ENCODE data around the gene ADPRHL1. TPM values are rescaled to one million over a fixed set of nuclear protein-coding genes. Genes with fewer than 3 reads are reported as not detected.

The ADPRHL1 gene
- total RNA-seq, 1 experiment from 2014 or later, result 1.5 TPM

- DNase-seq (ENCODE audit: low spot score) (peak; percentile 23), ATAC-seq (peak; percentile 44; the same call in 1 of the 2 replicates)
- ChIA-PET CTCF (interaction anchor here (0.6 to 0.7 kb wide), 2 partner anchors 33 to 79 kb away, joined by 3 read pairs; no protein-coding TSS in a partner anchor), POLR2A (no interaction called here)
- Mint-ChIP-seq H3K27ac (peak overlapping the region; percentile 85), H3K4me1 (peaks cover 40% of the 10 kb centered on the region), H3K27me3 (ENCODE audit: low read depth) (no peaks in the 10 kb centered on the region), H3K4me3 (no peak overlapping the region; the same call in 1 of the 2 replicates), H3K36me3 (peaks cover 22% of the 10 kb centered on the region), H3K9me3 (no peaks in the 10 kb centered on the region)
- TF ChIP-seq NFE2L1 (CRISPR knock-in tag; IDR thresholded peaks at IDR 0.05), result no peak
- no peak for TF ChIP-seq USF1 (CRISPR knock-in tag; IDR thresholded peaks at IDR 0.05)
- TF ChIP-seq ATF1 (CRISPR knock-in tag; IDR thresholded peaks at IDR 0.05), result no peak
- TF ChIP-seq ZBTB21 (CRISPR knock-in tag; IDR thresholded peaks at IDR 0.05; ENCODE audit: borderline replicate concordance), result no peak
- TF ChIP-seq E2F5 (CRISPR knock-in tag; IDR thresholded peaks at IDR 0.05), result no peak
- 0 out of 2 replicates have a peak, but pooled peaks have one; percentile 33 for TF ChIP-seq RELA (CRISPR knock-in tag; IDR thresholded peaks at IDR 0.05; ENCODE audit: borderline replicate concordance)
Measured at GRCh38 chr13:113483504-113484293, 30.4 kb upstream of the ADPRHL1 start.

- Mint-ChIP-seq H3K27ac (peak overlapping the region; percentile 85), H3K4me1 (peaks cover 34% of the 10 kb centered on the region), H3K9me3 (no peaks in the 10 kb centered on the region), H3K27me3 (ENCODE audit: low read depth) (no peaks in the 10 kb centered on the region), H3K36me3 (peaks cover 23% of the 10 kb centered on the region), H3K4me3 (no peak overlapping the region)
- POLR2A ChIA-PET, result no interaction called here
- ATAC-seq (no peak), DNase-seq (ENCODE audit: low spot score) (no peak)
- CTCF ChIA-PET, result interaction anchor here (0.8 kb wide), 1 partner anchor 32 kb away, joined by 3 read pairs; no protein-coding TSS in a partner anchor
- no peak for TF ChIP-seq TEAD4 (CRISPR knock-in tag; IDR thresholded peaks at IDR 0.05)
- TF ChIP-seq ZBTB43 (CRISPR knock-in tag; IDR thresholded peaks at IDR 0.05), result no peak
- no peak for TF ChIP-seq ZNF671 (CRISPR knock-in tag; IDR thresholded peaks at IDR 0.05)
- no peak for TF ChIP-seq ZNF532 (CRISPR knock-in tag; IDR thresholded peaks at IDR 0.05; ENCODE audit: borderline replicate concordance)
- no peak for TF ChIP-seq AR (CRISPR knock-in tag; IDR thresholded peaks at IDR 0.05)
- no peak for TF ChIP-seq NR3C1 (CRISPR knock-in tag; conservative IDR thresholded peaks at IDR 0.05; ENCODE audit: low read depth)
- no peak for TF ChIP-seq ETV6 (CRISPR knock-in tag; IDR thresholded peaks at IDR 0.05)
- TF ChIP-seq ZNF317 (CRISPR knock-in tag; IDR thresholded peaks at IDR 0.05; ENCODE audit: borderline replicate concordance, low read depth), result no peak
- TF ChIP-seq NFYB (CRISPR knock-in tag; conservative IDR thresholded peaks at IDR 0.05; ENCODE audit: low read depth), result no peak
- no peak for TF ChIP-seq USF1 (CRISPR knock-in tag; IDR thresholded peaks at IDR 0.05)
- TF ChIP-seq MAX (CRISPR knock-in tag; IDR thresholded peaks at IDR 0.05), result no peak
- no peak for TF ChIP-seq TP53 (CRISPR knock-in tag; IDR thresholded peaks at IDR 0.05)
- no peak for TF ChIP-seq FOXJ3 (CRISPR knock-in tag; IDR thresholded peaks at IDR 0.05; ENCODE audit: borderline replicate concordance)
- no peak for TF ChIP-seq NFE2L1 (CRISPR knock-in tag; IDR thresholded peaks at IDR 0.05)
- no peak for TF ChIP-seq ERG (CRISPR knock-in tag; IDR thresholded peaks at IDR 0.05)
Measured at GRCh38 chr13:113483081-113483480, 29.8 kb upstream of the ADPRHL1 start.
